ENCODE results near the gene GPRC5C. TPM values are rescaled to one million over a fixed set of nuclear protein-coding genes. Genes with fewer than 3 reads are reported as not detected.

GPRC5C gene
- total and polyA plus RNA-seq, 2 of the 13 experiments (the other 11 are each of a cell fraction or from before 2014, with no cell fraction given): 85.6 to 300 TPM

DNA sequence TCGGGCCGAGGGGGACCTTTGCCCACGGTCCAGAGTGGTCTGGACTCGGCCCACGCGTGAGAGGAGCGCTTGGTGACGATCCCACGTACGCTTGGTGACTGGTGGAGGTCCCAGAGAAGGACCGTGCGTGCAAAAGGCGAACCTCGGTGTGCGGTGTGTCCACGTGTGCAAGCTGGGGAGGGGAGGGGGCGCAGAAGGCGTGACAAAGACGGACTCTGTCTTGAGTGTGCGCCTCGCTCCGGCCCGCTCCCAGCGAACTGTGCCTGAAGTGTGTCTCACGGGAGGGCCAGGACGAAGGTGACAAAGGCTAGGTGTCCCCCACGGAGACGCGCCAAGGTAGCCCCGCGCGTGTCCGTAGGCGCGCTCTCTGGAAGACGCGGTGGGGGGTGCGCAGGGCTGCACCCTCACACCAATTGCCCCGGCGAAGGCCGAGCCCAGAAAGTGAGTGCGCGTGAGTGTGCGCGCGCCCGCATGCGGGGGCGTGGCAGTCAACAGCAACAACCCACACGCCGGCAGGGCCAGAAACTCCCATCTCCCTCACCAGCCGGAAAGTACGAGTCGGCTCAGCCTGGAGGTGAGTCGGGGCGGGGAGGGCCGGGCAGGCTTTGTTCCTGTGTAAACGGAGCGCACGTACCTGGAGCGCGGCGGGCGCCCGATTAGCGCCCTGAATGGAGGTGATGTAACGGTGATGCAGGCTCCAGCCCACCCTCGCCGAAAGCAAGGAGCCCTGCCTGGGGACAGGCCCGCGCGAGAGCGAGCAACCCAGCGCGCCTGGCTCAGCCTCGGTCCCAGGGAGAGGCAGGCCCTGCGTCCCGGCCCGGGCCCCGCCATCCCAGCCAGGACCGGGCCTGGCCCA lies at the start of gene GPRC5C (continued):
- TF ChIP-seq, protein P1, sequence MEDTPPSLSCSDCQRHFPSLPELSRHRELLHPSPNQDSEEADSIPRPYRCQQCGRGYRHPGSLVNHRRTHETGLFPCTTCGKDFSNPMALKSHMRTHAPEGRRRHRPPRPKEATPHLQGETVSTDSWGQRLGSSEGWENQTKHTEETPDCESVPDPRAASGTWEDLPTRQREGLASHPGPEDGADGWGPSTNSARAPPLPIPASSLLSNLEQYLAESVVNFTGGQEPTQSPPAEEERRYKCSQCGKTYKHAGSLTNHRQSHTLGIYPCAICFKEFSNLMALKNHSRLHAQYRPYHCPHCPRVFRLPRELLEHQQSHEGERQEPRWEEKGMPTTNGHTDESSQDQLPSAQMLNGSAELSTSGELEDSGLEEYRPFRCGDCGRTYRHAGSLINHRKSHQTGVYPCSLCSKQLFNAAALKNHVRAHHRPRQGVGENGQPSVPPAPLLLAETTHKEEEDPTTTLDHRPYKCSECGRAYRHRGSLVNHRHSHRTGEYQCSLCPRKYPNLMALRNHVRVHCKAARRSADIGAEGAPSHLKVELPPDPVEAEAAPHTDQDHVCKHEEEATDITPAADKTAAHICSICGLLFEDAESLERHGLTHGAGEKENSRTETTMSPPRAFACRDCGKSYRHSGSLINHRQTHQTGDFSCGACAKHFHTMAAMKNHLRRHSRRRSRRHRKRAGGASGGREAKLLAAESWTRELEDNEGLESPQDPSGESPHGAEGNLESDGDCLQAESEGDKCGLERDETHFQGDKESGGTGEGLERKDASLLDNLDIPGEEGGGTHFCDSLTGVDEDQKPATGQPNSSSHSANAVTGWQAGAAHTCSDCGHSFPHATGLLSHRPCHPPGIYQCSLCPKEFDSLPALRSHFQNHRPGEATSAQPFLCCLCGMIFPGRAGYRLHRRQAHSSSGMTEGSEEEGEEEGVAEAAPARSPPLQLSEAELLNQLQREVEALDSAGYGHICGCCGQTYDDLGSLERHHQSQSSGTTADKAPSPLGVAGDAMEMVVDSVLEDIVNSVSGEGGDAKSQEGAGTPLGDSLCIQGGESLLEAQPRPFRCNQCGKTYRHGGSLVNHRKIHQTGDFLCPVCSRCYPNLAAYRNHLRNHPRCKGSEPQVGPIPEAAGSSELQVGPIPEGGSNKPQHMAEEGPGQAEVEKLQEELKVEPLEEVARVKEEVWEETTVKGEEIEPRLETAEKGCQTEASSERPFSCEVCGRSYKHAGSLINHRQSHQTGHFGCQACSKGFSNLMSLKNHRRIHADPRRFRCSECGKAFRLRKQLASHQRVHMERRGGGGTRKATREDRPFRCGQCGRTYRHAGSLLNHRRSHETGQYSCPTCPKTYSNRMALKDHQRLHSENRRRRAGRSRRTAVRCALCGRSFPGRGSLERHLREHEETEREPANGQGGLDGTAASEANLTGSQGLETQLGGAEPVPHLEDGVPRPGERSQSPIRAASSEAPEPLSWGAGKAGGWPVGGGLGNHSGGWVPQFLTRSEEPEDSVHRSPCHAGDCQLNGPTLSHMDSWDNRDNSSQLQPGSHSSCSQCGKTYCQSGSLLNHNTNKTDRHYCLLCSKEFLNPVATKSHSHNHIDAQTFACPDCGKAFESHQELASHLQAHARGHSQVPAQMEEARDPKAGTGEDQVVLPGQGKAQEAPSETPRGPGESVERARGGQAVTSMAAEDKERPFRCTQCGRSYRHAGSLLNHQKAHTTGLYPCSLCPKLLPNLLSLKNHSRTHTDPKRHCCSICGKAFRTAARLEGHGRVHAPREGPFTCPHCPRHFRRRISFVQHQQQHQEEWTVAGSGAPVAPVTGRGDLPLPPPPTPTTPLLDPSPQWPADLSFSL (CRISPR knock-in tag; IDR thresholded peaks at IDR 0.05): 0 out of 2 replicates have a peak, but pooled peaks have one; percentile 43
- peak; percentile 17; the same call in 1 of the 2 replicates for TF ChIP-seq ZNF263 (CRISPR knock-in tag; IDR thresholded peaks at IDR 0.05)
- TF ChIP-seq GATAD2A (CRISPR knock-in tag; IDR thresholded peaks at IDR 0.05): peak; percentile 70
- TF ChIP-seq SP2 (CRISPR knock-in tag; IDR thresholded peaks at IDR 0.05): 0 out of 2 replicates have a peak, but pooled peaks have one; percentile 6
- no peak for TF ChIP-seq PHB2 (IDR thresholded peaks at IDR 0.05; ENCODE audit: partially characterized antibody)
- TF ChIP-seq ZSCAN25 (CRISPR knock-in tag; IDR thresholded peaks at IDR 0.05): peak; percentile 78; the same call in 1 of the 2 replicates
- peak; percentile 52; the same call in 1 of the 2 replicates for TF ChIP-seq ZNF652 (CRISPR knock-in tag; IDR thresholded peaks at IDR 0.05; ENCODE audit: borderline replicate concordance, low read depth)
- no peak for TF ChIP-seq ZNF138 (CRISPR knock-in tag; IDR thresholded peaks at IDR 0.05; ENCODE audit: low read depth)
- TF ChIP-seq HOXA7 (CRISPR knock-in tag; IDR thresholded peaks at IDR 0.05): no peak
- TF ChIP-seq ZNF329 (CRISPR knock-in tag; IDR thresholded peaks at IDR 0.05; ENCODE audit: low read depth): peak; percentile 39; the same call in 1 of the 2 replicates
- peak; percentile 70 for TF ChIP-seq PAF1 (CRISPR knock-in tag; IDR thresholded peaks at IDR 0.05)
- TF ChIP-seq ZNF431 (CRISPR knock-in tag; IDR thresholded peaks at IDR 0.05; ENCODE audit: borderline replicate concordance, low read depth): peak; percentile 76
- no peak for TF ChIP-seq CHD4 (IDR thresholded peaks at IDR 0.05; ENCODE audit: borderline replicate concordance, low read length)
- TF ChIP-seq, protein P2, sequence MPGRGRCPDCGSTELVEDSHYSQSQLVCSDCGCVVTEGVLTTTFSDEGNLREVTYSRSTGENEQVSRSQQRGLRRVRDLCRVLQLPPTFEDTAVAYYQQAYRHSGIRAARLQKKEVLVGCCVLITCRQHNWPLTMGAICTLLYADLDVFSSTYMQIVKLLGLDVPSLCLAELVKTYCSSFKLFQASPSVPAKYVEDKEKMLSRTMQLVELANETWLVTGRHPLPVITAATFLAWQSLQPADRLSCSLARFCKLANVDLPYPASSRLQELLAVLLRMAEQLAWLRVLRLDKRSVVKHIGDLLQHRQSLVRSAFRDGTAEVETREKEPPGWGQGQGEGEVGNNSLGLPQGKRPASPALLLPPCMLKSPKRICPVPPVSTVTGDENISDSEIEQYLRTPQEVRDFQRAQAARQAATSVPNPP (CRISPR knock-in tag; IDR thresholded peaks at IDR 0.05): peak; percentile 63; the same call in 1 of the 2 replicates
- TF ChIP-seq ZNF143 (CRISPR knock-in tag; IDR thresholded peaks at IDR 0.05): no peak; the same call in 1 of the 2 replicates
- TF ChIP-seq CHD2 (IDR thresholded peaks at IDR 0.05; ENCODE audit: low read depth, low read length): no peak
- no peak for TF ChIP-seq RAD51 (IDR thresholded peaks at IDR 0.05; ENCODE audit: borderline replicate concordance)
- no peak for TF ChIP-seq KAT7 (CRISPR knock-in tag; IDR thresholded peaks at IDR 0.05; ENCODE audit: borderline replicate concordance)
- TF ChIP-seq HNRNPLL (IDR thresholded peaks at IDR 0.05; ENCODE audit: low read depth, low read length, poor library complexity, severe bottlenecking): peak; percentile 93
- no peak for TF ChIP-seq SRSF4 (IDR thresholded peaks at IDR 0.05; ENCODE audit: low read depth, low read length, poor library complexity, severe bottlenecking)
- TF ChIP-seq RORA (CRISPR knock-in tag; IDR thresholded peaks at IDR 0.05): no peak
- peak; percentile 46; the same call in 1 of the 2 replicates for TF ChIP-seq ZNF879 (CRISPR knock-in tag; IDR thresholded peaks at IDR 0.05)
- peak; percentile 92 for TF ChIP-seq FOXC1 (CRISPR knock-in tag; IDR thresholded peaks at IDR 0.05; ENCODE audit: borderline replicate concordance)
- no peak for TF ChIP-seq SATB2 (CRISPR knock-in tag; IDR thresholded peaks at IDR 0.05)

Measured in HepG2 (cell line).